Measurements from ENCODE around the gene FBLL1.

DNA sequence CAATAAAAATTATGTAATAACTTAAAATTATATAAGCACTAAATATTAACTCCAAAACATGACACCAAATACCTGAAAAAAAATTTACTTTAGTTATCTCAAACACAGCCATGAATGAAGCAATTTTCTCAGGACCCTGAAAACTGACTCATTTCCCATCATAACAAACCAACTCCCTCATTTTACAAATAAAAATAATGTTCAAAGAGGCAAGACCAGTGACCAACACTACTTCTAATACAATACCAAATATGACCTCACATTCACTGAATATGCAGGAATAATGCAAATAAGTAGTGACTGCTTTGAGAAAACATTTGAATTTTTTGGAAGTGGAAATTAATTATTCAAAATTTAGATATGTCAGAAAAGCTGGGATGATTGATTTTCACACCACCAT lies 21.6 kb downstream of the FBLL1 start:
- TF ChIP-seq, protein P1, sequence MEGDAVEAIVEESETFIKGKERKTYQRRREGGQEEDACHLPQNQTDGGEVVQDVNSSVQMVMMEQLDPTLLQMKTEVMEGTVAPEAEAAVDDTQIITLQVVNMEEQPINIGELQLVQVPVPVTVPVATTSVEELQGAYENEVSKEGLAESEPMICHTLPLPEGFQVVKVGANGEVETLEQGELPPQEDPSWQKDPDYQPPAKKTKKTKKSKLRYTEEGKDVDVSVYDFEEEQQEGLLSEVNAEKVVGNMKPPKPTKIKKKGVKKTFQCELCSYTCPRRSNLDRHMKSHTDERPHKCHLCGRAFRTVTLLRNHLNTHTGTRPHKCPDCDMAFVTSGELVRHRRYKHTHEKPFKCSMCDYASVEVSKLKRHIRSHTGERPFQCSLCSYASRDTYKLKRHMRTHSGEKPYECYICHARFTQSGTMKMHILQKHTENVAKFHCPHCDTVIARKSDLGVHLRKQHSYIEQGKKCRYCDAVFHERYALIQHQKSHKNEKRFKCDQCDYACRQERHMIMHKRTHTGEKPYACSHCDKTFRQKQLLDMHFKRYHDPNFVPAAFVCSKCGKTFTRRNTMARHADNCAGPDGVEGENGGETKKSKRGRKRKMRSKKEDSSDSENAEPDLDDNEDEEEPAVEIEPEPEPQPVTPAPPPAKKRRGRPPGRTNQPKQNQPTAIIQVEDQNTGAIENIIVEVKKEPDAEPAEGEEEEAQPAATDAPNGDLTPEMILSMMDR (conservative IDR thresholded peaks at IDR 0.05; ENCODE audit: low read depth, low read length) = no peak
- no peak for TF ChIP-seq EZH2 (IDR thresholded peaks at IDR 0.05; ENCODE audit: borderline replicate concordance, low read depth, low read length, poor library complexity, severe bottlenecking)

All from A673 (cell line).